ENCODE measurements around the gene TLE5.

DNA sequence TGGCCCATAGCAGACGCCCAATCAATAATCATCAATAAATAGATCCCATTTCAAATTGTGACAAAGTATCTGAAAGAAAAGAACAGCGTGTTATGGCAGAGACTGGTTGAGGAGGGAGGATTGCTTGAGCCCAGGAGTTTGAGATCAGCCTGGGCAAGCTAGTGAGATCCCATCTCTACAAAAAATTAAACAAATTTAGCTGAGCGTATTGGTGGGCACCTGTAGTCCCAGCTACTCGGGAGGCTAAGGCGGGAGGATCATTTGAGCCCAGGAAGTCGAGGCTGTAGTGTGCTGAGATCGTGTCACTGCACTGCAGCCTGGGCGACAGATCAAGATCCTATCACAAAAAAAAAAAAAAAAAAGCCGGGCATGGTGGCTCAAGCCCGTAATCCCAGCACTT, 25.5 kb upstream of the TLE5 start:
- TF ChIP-seq TAF1 (IDR thresholded peaks at IDR 0.05; ENCODE audit: borderline replicate concordance, insufficient read depth, low read length) (no peak), POLR2AphosphoS5 (IDR thresholded peaks at IDR 0.05; ENCODE audit: low read depth, low read length) (no peak)
- TF ChIP-seq, protein P1, sequence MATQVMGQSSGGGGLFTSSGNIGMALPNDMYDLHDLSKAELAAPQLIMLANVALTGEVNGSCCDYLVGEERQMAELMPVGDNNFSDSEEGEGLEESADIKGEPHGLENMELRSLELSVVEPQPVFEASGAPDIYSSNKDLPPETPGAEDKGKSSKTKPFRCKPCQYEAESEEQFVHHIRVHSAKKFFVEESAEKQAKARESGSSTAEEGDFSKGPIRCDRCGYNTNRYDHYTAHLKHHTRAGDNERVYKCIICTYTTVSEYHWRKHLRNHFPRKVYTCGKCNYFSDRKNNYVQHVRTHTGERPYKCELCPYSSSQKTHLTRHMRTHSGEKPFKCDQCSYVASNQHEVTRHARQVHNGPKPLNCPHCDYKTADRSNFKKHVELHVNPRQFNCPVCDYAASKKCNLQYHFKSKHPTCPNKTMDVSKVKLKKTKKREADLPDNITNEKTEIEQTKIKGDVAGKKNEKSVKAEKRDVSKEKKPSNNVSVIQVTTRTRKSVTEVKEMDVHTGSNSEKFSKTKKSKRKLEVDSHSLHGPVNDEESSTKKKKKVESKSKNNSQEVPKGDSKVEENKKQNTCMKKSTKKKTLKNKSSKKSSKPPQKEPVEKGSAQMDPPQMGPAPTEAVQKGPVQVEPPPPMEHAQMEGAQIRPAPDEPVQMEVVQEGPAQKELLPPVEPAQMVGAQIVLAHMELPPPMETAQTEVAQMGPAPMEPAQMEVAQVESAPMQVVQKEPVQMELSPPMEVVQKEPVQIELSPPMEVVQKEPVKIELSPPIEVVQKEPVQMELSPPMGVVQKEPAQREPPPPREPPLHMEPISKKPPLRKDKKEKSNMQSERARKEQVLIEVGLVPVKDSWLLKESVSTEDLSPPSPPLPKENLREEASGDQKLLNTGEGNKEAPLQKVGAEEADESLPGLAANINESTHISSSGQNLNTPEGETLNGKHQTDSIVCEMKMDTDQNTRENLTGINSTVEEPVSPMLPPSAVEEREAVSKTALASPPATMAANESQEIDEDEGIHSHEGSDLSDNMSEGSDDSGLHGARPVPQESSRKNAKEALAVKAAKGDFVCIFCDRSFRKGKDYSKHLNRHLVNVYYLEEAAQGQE (IDR thresholded peaks at IDR 0.05; ENCODE audit: insufficient read depth in 1 of 2, low read depth in 2 of 2, low read length in 2 of 2), result no peak

Data from PFSK-1 (cell line).